Hippocampal formation (tissue), 2 donors: Measurements from ENCODE around the gene EXOC2.
"Not testable (repeated sequence)": the region's sequence is repeated elsewhere in the genome, so short reads cannot be mapped to it uniquely, and the experiment has no call there.

Experiments
- DNase-seq, 2 donors: peaks; one replicate each; lab custom pipeline; 2025; lab: John Stamatoyannopoulos, UW

Gene EXOC2

DNA sequence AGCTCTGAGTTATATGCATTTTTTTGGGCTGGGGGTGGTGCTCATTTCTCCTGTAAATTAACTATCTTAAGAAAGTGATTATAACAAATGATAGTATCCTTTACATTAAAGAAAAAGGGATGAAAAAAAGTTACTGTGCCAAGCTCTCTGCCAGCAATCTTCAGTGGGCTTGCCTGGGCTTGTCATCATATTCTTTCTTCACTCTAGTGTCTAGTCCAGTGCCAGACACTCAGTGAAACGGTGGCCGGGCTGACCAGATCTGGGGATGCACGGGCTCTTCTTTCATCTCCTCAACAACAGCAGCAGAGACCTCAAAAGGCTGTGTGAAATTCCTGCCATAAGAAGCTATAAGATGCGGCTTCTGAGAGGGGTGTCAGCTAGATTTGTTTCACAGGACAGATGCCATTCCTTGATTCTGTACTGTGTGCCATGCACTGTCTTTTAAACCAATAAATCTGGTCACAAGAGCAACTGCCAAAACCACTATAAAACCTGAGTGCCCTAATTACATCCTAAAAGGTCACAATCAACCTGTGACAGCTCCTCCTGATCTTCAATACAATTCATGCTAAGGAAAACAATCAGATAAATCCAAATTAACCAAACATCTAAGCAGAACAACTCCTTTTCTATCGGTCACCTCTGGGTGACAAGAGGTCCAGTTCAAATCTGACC lies 12.1 kb downstream of the EXOC2 start:
- DNase-seq = no peak

GRCh38 chr6:680251-680650 lies 12.7 kb downstream of the EXOC2 start:
- DNase-seq = no peak

DNA sequence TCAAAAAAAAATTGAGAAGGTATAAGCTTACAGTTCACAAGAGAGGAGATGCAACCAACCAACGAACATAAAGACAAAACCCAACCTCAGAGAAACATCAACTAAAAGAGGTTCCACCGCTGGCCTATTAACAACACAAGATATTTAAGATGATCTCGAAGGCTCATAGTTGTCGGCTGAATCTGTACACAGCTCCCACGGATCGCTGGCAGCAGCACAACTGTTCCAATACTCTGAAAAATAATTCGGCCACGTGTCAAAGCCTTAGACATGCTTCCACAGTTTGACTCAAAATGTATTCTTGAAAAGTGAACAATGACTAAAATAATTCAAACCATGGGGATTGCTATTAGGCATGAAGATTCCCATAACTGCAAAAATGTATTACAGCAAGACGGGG lies 13.7 kb downstream of the EXOC2 start:
- no peak for DNase-seq

DNA sequence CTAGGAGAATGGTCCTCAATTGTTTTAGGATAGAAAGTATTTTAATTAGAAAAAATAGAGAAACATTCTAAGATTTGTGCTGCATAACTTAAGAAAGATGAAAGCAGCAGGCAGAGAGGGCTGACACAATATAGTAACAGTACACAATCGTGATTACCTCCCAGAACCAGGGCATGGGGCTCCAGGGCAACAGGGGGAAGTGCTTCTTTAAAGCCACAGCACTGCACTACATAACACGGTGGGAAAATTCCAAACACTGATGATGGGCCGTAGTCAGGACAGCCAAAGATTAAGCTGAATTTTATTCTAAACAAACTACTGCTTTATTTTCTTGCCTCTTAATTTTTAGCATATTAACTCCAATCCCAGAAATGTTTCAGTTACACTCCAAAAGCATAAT lies 14.4 kb downstream of the EXOC2 start:
- no peak for DNase-seq

DNA sequence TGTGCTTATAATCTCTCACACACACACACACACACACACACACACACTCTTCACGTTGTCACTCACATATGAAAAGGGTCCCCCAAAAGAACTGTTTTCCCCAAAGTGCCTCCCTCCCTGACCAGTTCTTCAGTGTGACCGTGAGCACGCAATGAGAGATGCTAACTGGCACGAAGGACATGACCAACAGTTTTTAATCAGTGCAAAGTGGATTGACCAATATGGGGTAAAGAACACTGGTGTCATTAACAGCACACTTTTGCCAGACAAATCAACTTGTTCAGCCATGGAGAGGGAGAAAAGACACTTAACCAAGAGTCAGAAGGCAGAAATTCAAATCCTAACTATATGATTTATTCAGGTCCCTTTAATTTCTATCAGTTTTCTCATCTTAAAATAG lies 15.0 kb downstream of the EXOC2 start:
- no peak for DNase-seq

DNA sequence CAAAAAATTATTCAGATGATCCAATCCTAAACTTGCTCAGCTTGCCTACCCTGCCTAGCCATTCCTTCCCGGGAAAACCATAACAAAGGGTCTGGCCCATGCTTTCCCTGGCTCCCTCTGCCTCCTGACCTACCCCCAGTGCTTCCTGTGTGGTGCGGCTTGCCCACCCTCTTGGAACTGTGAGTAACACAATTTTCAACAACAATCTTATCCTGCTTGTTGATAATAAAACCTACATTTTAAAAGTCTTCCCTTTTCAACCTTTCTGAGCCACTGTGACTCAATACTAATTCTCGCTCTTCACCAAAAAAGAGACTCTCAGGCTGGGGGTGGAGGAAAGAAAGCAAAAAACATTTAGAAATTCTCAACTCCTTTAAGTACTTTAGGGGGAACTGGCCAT lies 18.0 kb downstream of the EXOC2 start:
- DNase-seq = no peak

- DNase-seq = no peak
Measured at GRCh38 chr6:674406-674805, 18.5 kb downstream of the EXOC2 start.

- no peak for DNase-seq
Measured at GRCh38 chr6:667253-667927, 25.5 kb downstream of the EXOC2 start.

- DNase-seq = no peak
Measured at GRCh38 chr6:665403-666267, 27.3 kb downstream of the EXOC2 start.

- DNase-seq = not testable (repeated sequence)
Measured at GRCh38 chr6:663788-664187, 29.2 kb downstream of the EXOC2 start.

DNA sequence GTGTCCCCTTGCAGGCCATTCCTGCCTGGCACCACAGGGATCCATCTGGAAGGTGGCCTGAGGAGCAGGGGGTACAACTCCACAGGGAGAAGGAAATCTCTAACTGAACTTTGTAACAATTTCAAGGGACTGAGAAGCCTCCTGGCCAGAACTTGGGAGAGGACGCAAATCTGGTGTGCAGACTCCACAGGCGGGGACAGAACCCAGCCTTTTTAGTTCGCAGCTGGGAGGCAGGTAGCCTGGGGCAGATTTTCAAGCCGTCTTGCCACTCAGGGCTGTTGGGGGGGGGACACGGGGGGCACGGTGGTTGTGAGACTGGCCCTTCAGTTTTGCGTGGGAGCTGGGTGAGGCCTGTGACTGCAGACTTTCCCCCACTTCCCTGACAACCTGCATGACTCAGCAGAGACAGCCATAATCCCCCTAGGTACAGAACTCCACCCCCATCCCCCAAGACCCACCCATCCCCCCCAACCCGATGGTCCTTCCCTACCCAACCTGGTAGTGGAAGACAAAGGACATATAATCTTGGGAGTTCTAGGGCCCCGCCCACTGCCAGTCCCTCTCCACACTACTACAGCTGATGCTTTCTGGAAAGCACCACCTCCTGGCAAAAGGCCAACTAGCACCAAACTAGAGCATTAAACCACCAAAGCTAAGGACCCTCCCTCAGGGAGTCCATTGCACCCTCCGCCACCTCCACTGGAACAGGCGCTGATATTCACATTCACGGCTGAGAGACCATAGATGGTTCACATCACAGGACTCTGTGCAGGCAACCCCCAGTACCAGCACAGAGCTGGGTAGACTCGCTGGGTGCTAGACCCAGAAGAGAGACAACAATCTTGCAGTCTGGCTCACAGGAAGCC lies 33.0 kb downstream of the EXOC2 start:
- DNase-seq = no peak

- no peak for DNase-seq
Measured at GRCh38 chr6:658244-658643, 34.7 kb downstream of the EXOC2 start.

- DNase-seq = no peak
Measured at GRCh38 chr6:657743-658142, 35.2 kb downstream of the EXOC2 start.

GRCh38 chr6:656460-657252 lies 36.3 kb downstream of the EXOC2 start, which contains the start of gene HUS1B:
Gene HUS1B (minus strand): TSS chr6:657100. CDS start chr6:656944, 156 bp downstream.
- no peak for DNase-seq

DNA sequence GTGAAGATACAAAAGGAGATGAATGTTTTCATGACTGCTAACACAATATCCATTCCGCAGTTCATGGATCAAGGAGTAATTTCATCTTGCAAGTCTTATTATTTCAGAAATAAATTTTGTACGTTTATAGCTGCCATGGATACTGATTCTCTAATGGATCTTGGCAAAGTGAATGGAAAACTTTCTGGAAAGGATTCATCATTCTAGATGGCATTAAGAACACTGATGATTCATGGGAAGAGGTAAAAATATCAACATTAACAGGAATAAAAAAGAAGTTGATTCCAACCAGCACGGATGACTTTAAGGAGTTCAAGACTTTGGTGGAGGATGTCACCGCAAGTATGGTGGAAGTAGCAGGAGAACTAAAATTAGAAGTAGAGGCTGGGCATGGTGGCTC lies 38.8 kb downstream of the EXOC2 start:
- no peak for DNase-seq

DNA sequence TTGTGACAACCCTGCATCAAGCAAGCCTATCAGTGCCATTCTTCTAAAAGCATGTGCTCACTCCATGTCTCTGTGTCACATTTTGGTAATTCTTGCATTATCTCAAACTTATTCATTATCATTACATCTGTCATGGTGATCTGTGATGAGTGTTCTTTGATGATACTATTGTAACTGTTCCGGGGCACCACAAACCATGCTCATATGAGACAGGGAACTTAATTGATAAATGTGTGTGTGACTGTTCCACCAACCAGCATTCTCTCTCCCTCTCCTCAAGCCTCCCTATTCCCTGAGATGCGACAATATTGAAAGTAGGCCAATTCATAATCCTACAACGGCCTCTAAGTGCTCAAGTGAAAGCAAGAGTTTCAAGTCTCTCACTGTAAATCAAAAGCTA lies 40.1 kb downstream of the EXOC2 start:
- DNase-seq = no peak

GRCh38 chr6:650098-650497 lies 42.8 kb downstream of the EXOC2 start:
- DNase-seq = no peak

DNA sequence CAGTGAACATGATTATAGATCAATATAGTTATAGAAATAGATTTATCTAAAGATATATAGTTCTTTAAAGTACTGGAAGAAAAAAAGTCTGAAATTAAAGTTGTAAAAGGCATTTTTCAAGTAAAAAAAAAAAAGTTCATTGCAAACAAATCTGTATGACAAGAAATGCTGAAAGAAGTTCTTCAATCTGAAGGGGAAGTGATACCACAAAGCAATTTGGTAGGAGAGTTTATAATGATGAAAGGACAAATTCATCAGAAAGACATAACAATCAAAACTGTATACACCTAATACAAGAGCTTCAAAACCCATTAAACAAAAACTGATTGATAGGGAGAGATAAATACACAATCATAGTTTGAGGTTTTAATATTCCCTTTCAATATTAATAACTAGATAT lies 50.1 kb downstream of the EXOC2 start:
- no peak for DNase-seq

DNA sequence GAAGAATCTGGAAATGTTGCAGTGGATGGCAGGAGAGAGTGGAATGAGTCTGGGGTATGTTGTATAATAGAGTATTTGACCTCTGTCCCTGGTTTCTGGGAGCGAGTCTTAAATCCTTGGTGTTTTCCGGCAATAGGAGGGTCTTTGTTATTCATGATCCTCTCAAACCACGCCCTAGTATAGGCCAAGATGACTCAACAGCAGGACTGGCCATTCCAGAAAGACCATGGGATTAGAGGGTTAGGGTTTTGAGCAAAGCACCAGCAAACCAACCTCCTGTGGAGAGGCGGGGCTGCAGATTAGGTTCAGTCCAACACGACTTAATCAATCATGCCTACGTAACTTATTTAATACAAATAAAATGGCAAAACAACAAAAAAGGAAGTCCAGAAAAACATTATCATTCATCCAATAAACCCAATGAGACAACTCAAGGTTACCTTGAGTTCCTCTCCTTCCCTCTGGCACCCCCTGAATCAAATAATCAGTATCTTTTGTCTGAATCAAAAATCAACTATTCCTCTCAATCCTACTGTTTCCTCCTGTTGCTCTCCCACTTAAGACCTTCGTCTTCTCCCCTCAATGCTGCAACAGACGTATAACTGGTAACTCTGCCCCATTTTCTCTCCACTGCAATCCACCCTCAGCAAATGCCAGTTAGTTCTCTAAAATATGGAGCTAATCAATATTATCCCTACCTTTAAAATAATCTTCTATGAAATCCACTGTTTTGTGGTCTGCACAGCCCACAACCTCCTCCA lies 51.5 kb downstream of the EXOC2 start:
- DNase-seq = no peak

GRCh38 chr6:636488-636887 lies 56.5 kb downstream of the EXOC2 start:
- no peak for DNase-seq
